GM19351 (cell line): ENCODE data around the gene SMARCB1.

Source experiments
- ATAC-seq: cut with Tn5 transposase; IDR thresholded peaks from one replicate; pipeline ENCODE4 v1.9.1; 2021; ENCODE audit warnings: mild to moderate bottlenecking, moderate library complexity; ENCODE audit not compliant: unreplicated experiment

Gene SMARCB1

GRCh38 chr22:23786752-23787599 is at the start of gene SMARCB1:
Gene SMARCB1, plus strand, starts transcription at chr22:23786966. Its CDS starts 204 bp downstream, at chr22:23787170.
- ATAC-seq = peak; percentile 66

GRCh38 chr22:23737696-23738095 is 49.1 kb upstream of the SMARCB1 start:
- ATAC-seq = no peak

- no peak for ATAC-seq
These were observed 44.1 kb upstream of the SMARCB1 start for GRCh38 chr22:23742505-23743264.

- ATAC-seq = no peak
These were observed 43.5 kb upstream of the SMARCB1 start for GRCh38 chr22:23743303-23743705.

GRCh38 chr22:23744001-23744400 is 42.8 kb upstream of the SMARCB1 start:
- ATAC-seq = no peak

GRCh38 chr22:23744485-23744884 is 42.3 kb upstream of the SMARCB1 start:
- ATAC-seq = no peak

GRCh38 chr22:23745791-23746190 is 41.0 kb upstream of the SMARCB1 start:
- no peak for ATAC-seq

GRCh38 chr22:23749841-23750301 is 36.9 kb upstream of the SMARCB1 start:
- no peak for ATAC-seq

- ATAC-seq = no peak
These were observed 36.4 kb upstream of the SMARCB1 start for GRCh38 chr22:23750367-23750713.

GRCh38 chr22:23750714-23751440 is 35.9 kb upstream of the SMARCB1 start, which contains the start of gene ZNF70:
Gene ZNF70, minus strand, starts transcription at chr22:23751112. Its CDS starts 5,972 bp downstream, at chr22:23745140.
- ATAC-seq = peak; percentile 75

- no peak for ATAC-seq
These were observed 35.2 kb upstream of the SMARCB1 start for GRCh38 chr22:23751441-23751996.

GRCh38 chr22:23752090-23752691 is 34.6 kb upstream of the SMARCB1 start:
- no peak for ATAC-seq

- no peak for ATAC-seq
These were observed 34.0 kb upstream of the SMARCB1 start for GRCh38 chr22:23752750-23753149.

- ATAC-seq = no peak
These were observed 33.4 kb upstream of the SMARCB1 start for GRCh38 chr22:23753385-23753784.

GRCh38 chr22:23754220-23754919 is 32.4 kb upstream of the SMARCB1 start, which contains the start of gene VPREB3:
Gene VPREB3, minus strand, starts transcription at chr22:23754425. Its CDS starts 62 bp downstream, at chr22:23754363.
- ATAC-seq = no peak

GRCh38 chr22:23754980-23755636 is 31.7 kb upstream of the SMARCB1 start:
- ATAC-seq = no peak

- ATAC-seq = no peak
These were observed 31.1 kb upstream of the SMARCB1 start for GRCh38 chr22:23755711-23756110.

- ATAC-seq = no peak
These were observed 29.9 kb upstream of the SMARCB1 start for GRCh38 chr22:23756891-23757290.

GRCh38 chr22:23759566-23759965 is 27.2 kb upstream of the SMARCB1 start:
- no peak for ATAC-seq
